SK-N-SH (cell line): Measurements from ENCODE around the gene PPM1L. TPM values are rescaled to one million over a fixed set of nuclear protein-coding genes. Genes with fewer than 3 reads are reported as not detected.

Experiments
- CTCF ChIA-PET: fragments of 300-600, 350-600 bp; formaldehyde crosslinking; extraction: SDS; loops from one replicate; lab custom pipeline; 2021; lab: Yijun Ruan, JAX
- POLR2A ChIA-PET: fragments of 350-600 bp; sonication (Branson Sonifier 250); formaldehyde crosslinking; extraction: SDS; loops from one replicate; lab custom pipeline; 2020; ENCODE audit warnings: antibody characterized with exemption, inconsistent platforms; lab: Yijun Ruan, JAX
- DNase-seq: peaks from one replicate; pipeline ENCODE4 v3.0.0; 2012
- H2AFZ ChIP-seq: fragments of 200-600 bp; sonication (generic); 2 replicates; pipeline ENCODE4 v1.8.1; 2016; ENCODE audit warnings: antibody characterized with exemption, mild to moderate bottlenecking, low read depth
- H3F3A ChIP-seq: fragments of 200-600 bp; sonication (generic); replicated peaks from 2 replicates; pipeline ENCODE3; 2016; ENCODE audit warnings: antibody characterized with exemption, mild to moderate bottlenecking; ENCODE audit not compliant: insufficient read depth
- H3K27ac ChIP-seq, 2 experiments: fragments of 200-500 bp in 1 of 2; fragments of 200-600 bp in 1 of 2; sonication (Bioruptor generic) in 1 of 2; sonication (generic), shearing (Covaris generic) in 1 of 2; 2 replicates each; pipeline versions ENCODE4 v1.5.1 to v1.6.1; 2014 to 2016; ENCODE audit warnings: low read depth in 2 of 2, inconsistent platforms in 1 of 2, low read length in 1 of 2, mild to moderate bottlenecking in 1 of 2, mixed read lengths in 1 of 2
- H3K27me3 ChIP-seq: fragments of 200-600 bp; sonication (generic), shearing (Covaris generic); 2 replicates; pipeline ENCODE4 v1.6.1; 2016; ENCODE audit warnings: mixed run types; ENCODE audit not compliant: insufficient read depth
- H3K36me3 ChIP-seq, 2 experiments: fragments of 200-500 bp in 1 of 2; fragments of 200-600 bp in 1 of 2; sonication (Bioruptor generic) in 1 of 2; sonication (generic) in 1 of 2; replicated peaks in 1 of 2; 2 replicates each; pipeline versions ENCODE3 to v1.5.1; 2014 to 2016; ENCODE audit warnings: low read length in 1 of 2, mild to moderate bottlenecking in 1 of 2; ENCODE audit not compliant: insufficient read depth in 2 of 2, control insufficient read depth in 1 of 2
- H3K4me1 ChIP-seq, 2 experiments: fragments of 200-500 bp in 1 of 2; fragments of 200-600 bp in 1 of 2; sonication (Bioruptor generic) in 1 of 2; sonication (generic), shearing (Covaris generic) in 1 of 2; 2 replicates each; pipeline versions ENCODE4 v1.5.1 to v1.6.1; 2014 to 2016; ENCODE audit warnings: low read depth in 1 of 2, low read length in 1 of 2, mixed run types in 1 of 2; ENCODE audit not compliant: insufficient read depth in 2 of 2, control insufficient read depth in 1 of 2
- H3K4me2 ChIP-seq: fragments of 200-600 bp; sonication (generic), shearing (Covaris generic); 2 replicates; pipeline ENCODE4 v1.6.1; 2017; ENCODE audit warnings: mixed run types
- H3K4me3 ChIP-seq, 2 experiments: fragments of 200-500 bp in 1 of 2; fragments of 200-600 bp in 1 of 2; sonication (Bioruptor generic) in 1 of 2; sonication (generic), shearing (Covaris generic) in 1 of 2; 2 replicates each; pipeline versions ENCODE4 v1.5.1 to v1.8.1; 2014 to 2016; ENCODE audit warnings: low read depth in 2 of 2, inconsistent platforms in 1 of 2, low read length in 1 of 2, mild to moderate bottlenecking in 1 of 2, mixed read lengths in 1 of 2, moderate library complexity in 1 of 2
- H3K79me2 ChIP-seq: fragments of 200-600 bp; sonication (generic); 2 replicates; pipeline ENCODE4 v1.8.1; 2017; ENCODE audit warnings: mild to moderate bottlenecking; ENCODE audit not compliant: insufficient read depth
- H3K9ac ChIP-seq: fragments of 200-600 bp; sonication (generic); 2 replicates; pipeline ENCODE4 v1.6.1; 2017; ENCODE audit warnings: mixed run types
- H3K9me2 ChIP-seq: fragments of 200-600 bp; sonication (generic); 2 replicates; pipeline ENCODE4 v1.6.1; 2017; ENCODE audit warnings: mixed run types
- H3K9me3 ChIP-seq: fragments of 200-600 bp; sonication (generic); 2 replicates; pipeline ENCODE4 v1.6.1; 2017; ENCODE audit warnings: mixed run types, mild to moderate bottlenecking, moderate library complexity
- H4K20me1 ChIP-seq: fragments of 200-600 bp; sonication (generic); 2 replicates; pipeline ENCODE4 v1.6.1; 2017; ENCODE audit warnings: mild to moderate bottlenecking, mixed run types; ENCODE audit not compliant: insufficient read depth
- CHD2 ChIP-seq: fragments of 150-350 bp; IDR thresholded peaks from 2 replicates; pipeline ENCODE4 v1.6.1; 2018; ENCODE audit warnings: low read length; ENCODE audit not compliant: partially characterized antibody
- ELF1 ChIP-seq: IDR thresholded peaks from 2 replicates; pipeline ENCODE4 v1.4.0; 2012
- GATA2 ChIP-seq: sonication (generic); formaldehyde crosslinking; IDR thresholded peaks from 2 replicates; pipeline ENCODE4 v1.5.0; 2020; ENCODE audit warnings: mild to moderate bottlenecking, missing genetic modification reagents
- MEF2A ChIP-seq: IDR thresholded peaks from 2 replicates; pipeline ENCODE4 v1.4.0; 2012; ENCODE audit warnings: low read depth, borderline replicate concordance
- RXRA ChIP-seq: IDR thresholded peaks from 2 replicates; pipeline ENCODE4 v1.4.0; 2012; ENCODE audit warnings: low read depth, mild to moderate bottlenecking, borderline replicate concordance
- SIN3A ChIP-seq: IDR thresholded peaks from 2 replicates; pipeline ENCODE4 v1.6.1; 2012; ENCODE audit warnings: low read depth, mild to moderate bottlenecking, low read length, moderate library complexity, borderline replicate concordance
- SMC3 ChIP-seq: IDR thresholded peaks from 2 replicates; pipeline ENCODE4 v1.6.1; 2012; ENCODE audit warnings: low read depth, low read length, improper control_type of control experiment
- TAF1 ChIP-seq: IDR thresholded peaks from 2 replicates; pipeline ENCODE4 v1.6.1; 2012; ENCODE audit warnings: low read depth, mild to moderate bottlenecking, low read length, moderate library complexity, borderline replicate concordance
- TCF12 ChIP-seq: IDR thresholded peaks from 2 replicates; pipeline ENCODE4 v1.4.0; 2012
- TEAD4 ChIP-seq: IDR thresholded peaks from 2 replicates; pipeline ENCODE4 v1.4.0; 2012; ENCODE audit warnings: mild to moderate bottlenecking, borderline replicate concordance; ENCODE audit not compliant: insufficient read depth
- WGBS: methylation state at CpG from one replicate; pipeline ENCODE4 v1.1.6; 2017; ENCODE audit warnings: low lambda C conversion rate; 5-methylcytosine and 5-hydroxymethylcytosine counted together
- polyA plus RNA-seq, 3 experiments: library from polyadenylated mRNA; depleted of rRNA; stranded (reverse); fragments of >200 nt; gene quantifications; 2 replicates each; pipeline ENCODE4 v1.2.3, GENCODE V29; 2012
- TF ChIP-seq, protein P1 (sequence below): IDR thresholded peaks from 2 replicates; pipeline ENCODE4; 2012
- TF ChIP-seq, protein P2 (sequence below): IDR thresholded peaks from 2 replicates; pipeline ENCODE4 v1.4.0; 2012; ENCODE audit warnings: low read depth, borderline replicate concordance
- TF ChIP-seq, protein P3 (sequence below): fragments of 150-350 bp; IDR thresholded peaks from 2 replicates; pipeline ENCODE4 v1.6.1; 2017; ENCODE audit warnings: antibody characterized with exemption, low read length, low read depth, borderline replicate concordance
- TF ChIP-seq, protein P4 (sequence below): IDR thresholded peaks from 2 replicates; pipeline ENCODE4 v1.6.1; 2012; ENCODE audit warnings: mild to moderate bottlenecking, low read depth, low read length, moderate library complexity
- TF ChIP-seq, protein P5 (sequence below): IDR thresholded peaks from 2 replicates; pipeline ENCODE4 v1.4.0; 2012; ENCODE audit warnings: low read depth, borderline replicate concordance

Gene PPM1L
- polyA plus RNA-seq, 1 of the 3 experiments (the other 2 are of a cell fraction): 0.16 TPM

DNA sequence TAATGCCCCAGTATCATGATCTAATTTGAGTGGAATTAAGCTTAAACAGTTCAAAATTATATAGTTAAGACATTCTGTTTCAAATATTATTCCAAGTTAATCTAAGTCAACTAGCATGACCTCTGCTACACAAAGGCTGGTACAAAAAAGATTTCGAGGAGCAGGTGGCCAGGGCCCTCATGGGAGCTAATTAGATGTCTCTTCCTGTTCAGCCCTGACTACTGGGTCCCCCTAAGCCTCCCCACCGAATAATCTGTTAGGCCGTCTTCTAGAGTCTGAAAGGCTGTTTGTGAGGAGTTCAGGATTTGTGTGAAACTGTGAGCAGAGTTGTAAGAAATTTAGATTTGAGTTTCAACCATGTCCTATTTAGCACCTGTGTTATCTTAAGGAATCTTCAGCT is 75.4 kb downstream of the PPM1L start:
- no peaks in the 10 kb centered on the region for H3K9me3 ChIP-seq
- TF ChIP-seq TEAD4 (no peak), TCF12 (no peak), CHD2 (no peak), TAF1 (no peak), GATA2 (CRISPR knock-in tag) (no peak), SMC3 (no peak), RXRA (no peak), ELF1 (no peak), MEF2A (no peak), SIN3A (no peak)
- TF ChIP-seq, protein P1, sequence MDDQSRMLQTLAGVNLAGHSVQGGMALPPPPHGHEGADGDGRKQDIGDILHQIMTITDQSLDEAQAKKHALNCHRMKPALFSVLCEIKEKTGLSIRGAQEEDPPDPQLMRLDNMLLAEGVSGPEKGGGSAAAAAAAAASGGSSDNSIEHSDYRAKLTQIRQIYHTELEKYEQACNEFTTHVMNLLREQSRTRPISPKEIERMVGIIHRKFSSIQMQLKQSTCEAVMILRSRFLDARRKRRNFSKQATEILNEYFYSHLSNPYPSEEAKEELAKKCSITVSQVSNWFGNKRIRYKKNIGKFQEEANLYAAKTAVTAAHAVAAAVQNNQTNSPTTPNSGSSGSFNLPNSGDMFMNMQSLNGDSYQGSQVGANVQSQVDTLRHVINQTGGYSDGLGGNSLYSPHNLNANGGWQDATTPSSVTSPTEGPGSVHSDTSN: no peak
- TF ChIP-seq, protein P2, sequence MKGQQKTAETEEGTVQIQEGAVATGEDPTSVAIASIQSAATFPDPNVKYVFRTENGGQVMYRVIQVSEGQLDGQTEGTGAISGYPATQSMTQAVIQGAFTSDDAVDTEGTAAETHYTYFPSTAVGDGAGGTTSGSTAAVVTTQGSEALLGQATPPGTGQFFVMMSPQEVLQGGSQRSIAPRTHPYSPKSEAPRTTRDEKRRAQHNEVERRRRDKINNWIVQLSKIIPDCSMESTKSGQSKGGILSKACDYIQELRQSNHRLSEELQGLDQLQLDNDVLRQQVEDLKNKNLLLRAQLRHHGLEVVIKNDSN: no peak
- TF ChIP-seq, protein P3, sequence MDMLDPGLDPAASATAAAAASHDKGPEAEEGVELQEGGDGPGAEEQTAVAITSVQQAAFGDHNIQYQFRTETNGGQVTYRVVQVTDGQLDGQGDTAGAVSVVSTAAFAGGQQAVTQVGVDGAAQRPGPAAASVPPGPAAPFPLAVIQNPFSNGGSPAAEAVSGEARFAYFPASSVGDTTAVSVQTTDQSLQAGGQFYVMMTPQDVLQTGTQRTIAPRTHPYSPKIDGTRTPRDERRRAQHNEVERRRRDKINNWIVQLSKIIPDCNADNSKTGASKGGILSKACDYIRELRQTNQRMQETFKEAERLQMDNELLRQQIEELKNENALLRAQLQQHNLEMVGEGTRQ: no peak
- TF ChIP-seq, protein P4, sequence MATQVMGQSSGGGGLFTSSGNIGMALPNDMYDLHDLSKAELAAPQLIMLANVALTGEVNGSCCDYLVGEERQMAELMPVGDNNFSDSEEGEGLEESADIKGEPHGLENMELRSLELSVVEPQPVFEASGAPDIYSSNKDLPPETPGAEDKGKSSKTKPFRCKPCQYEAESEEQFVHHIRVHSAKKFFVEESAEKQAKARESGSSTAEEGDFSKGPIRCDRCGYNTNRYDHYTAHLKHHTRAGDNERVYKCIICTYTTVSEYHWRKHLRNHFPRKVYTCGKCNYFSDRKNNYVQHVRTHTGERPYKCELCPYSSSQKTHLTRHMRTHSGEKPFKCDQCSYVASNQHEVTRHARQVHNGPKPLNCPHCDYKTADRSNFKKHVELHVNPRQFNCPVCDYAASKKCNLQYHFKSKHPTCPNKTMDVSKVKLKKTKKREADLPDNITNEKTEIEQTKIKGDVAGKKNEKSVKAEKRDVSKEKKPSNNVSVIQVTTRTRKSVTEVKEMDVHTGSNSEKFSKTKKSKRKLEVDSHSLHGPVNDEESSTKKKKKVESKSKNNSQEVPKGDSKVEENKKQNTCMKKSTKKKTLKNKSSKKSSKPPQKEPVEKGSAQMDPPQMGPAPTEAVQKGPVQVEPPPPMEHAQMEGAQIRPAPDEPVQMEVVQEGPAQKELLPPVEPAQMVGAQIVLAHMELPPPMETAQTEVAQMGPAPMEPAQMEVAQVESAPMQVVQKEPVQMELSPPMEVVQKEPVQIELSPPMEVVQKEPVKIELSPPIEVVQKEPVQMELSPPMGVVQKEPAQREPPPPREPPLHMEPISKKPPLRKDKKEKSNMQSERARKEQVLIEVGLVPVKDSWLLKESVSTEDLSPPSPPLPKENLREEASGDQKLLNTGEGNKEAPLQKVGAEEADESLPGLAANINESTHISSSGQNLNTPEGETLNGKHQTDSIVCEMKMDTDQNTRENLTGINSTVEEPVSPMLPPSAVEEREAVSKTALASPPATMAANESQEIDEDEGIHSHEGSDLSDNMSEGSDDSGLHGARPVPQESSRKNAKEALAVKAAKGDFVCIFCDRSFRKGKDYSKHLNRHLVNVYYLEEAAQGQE: no peak
- TF ChIP-seq, protein P5, sequence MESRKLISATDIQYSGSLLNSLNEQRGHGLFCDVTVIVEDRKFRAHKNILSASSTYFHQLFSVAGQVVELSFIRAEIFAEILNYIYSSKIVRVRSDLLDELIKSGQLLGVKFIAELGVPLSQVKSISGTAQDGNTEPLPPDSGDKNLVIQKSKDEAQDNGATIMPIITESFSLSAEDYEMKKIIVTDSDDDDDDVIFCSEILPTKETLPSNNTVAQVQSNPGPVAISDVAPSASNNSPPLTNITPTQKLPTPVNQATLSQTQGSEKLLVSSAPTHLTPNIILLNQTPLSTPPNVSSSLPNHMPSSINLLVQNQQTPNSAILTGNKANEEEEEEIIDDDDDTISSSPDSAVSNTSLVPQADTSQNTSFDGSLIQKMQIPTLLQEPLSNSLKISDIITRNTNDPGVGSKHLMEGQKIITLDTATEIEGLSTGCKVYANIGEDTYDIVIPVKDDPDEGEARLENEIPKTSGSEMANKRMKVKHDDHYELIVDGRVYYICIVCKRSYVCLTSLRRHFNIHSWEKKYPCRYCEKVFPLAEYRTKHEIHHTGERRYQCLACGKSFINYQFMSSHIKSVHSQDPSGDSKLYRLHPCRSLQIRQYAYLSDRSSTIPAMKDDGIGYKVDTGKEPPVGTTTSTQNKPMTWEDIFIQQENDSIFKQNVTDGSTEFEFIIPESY: no peak
- H3K9ac ChIP-seq: no peak overlapping the region
- H3K36me3 ChIP-seq: no peaks in the 10 kb centered on the region
- ChIA-PET POLR2A (no interaction called here), CTCF (interaction anchor here (0.6 to 0.8 kb wide), 3 partner anchors 10 to 20 kb away, joined by 3 read pairs; no protein-coding TSS in a partner anchor)
- WGBS: 26% methylated on average over 3 of the region's 3 CpGs
- peaks cover 0 to 15% of the 10 kb centered on the region in 2 experiments; a peak in 2 of 4 replicates for H3K4me1 ChIP-seq
- H3K79me2 ChIP-seq: no peaks in the 10 kb centered on the region
- H3K4me2 ChIP-seq: no peak overlapping the region
- no peak overlapping the region for H3K4me3 ChIP-seq
- no peaks in the 10 kb centered on the region for H3F3A ChIP-seq
- no peak for DNase-seq
- no peak overlapping the region for H3K27ac ChIP-seq
- no peaks in the 10 kb centered on the region for H3K27me3 ChIP-seq
- no peak overlapping the region for H2AFZ ChIP-seq
- H3K9me2 ChIP-seq: no peaks in the 10 kb centered on the region
- no peaks in the 10 kb centered on the region for H4K20me1 ChIP-seq
